Memory B cell (primary cell): Measurements from ENCODE around the gene PPP3CA.

Experiments used
- ATAC-seq: fragments of 150-1000 bp; cut with Tn5 transposase; 2 replicates; pipeline ENCODE4 v1.10.0; 2021; ENCODE audit warnings: low read depth, mild to moderate bottlenecking, moderate library complexity
- DNase-seq, 2 donors: peaks; one replicate each; pipeline ENCODE4 v3.0.0; 2022; ENCODE audit warnings: low spot score in 2 of 2
- H3K27ac Mint-ChIP-seq: one replicate; pipeline ENCODE4 v1.8.0; 2022; ENCODE audit warnings: mild to moderate bottlenecking, moderate library complexity, mixed read lengths
- H3K27me3 Mint-ChIP-seq: one replicate; pipeline ENCODE4 v1.8.0; 2022; ENCODE audit warnings: mixed read lengths
- H3K36me3 Mint-ChIP-seq: one replicate; pipeline ENCODE4 v1.8.0; 2022; ENCODE audit warnings: mild to moderate bottlenecking, mixed read lengths
- H3K4me1 Mint-ChIP-seq: one replicate; pipeline ENCODE4 v1.8.0; 2022; ENCODE audit warnings: mixed read lengths
- H3K4me3 Mint-ChIP-seq: one replicate; pipeline ENCODE4 v1.8.0; 2022; ENCODE audit warnings: mild to moderate bottlenecking, moderate library complexity, mixed read lengths
- H3K9me3 Mint-ChIP-seq: one replicate; pipeline ENCODE4 v1.8.0; 2022; ENCODE audit warnings: mixed read lengths

The PPP3CA gene

GRCh38 chr4:101347267-101347556, at the start of gene PPP3CA:
TSS of gene PPP3CA (minus strand) at chr4:101347526.
- no peak for DNase-seq
- no peak for ATAC-seq
- Mint-ChIP-seq H3K4me3 (peak within 1 kb of the TSS; percentile 97), H3K27me3 (no peaks in the 10 kb centered on the region), H3K36me3 (no peaks in the 10 kb centered on the region), H3K27ac (peak within 1 kb of the TSS; percentile 95), H3K4me1 (peaks cover 27% of the 10 kb centered on the region), H3K9me3 (no peaks in the 10 kb centered on the region)

- Mint-ChIP-seq H3K27me3 (no peaks in the 10 kb centered on the region), H3K4me1 (no peaks in the 10 kb centered on the region), H3K9me3 (peaks cover 4% of the 10 kb centered on the region), H3K27ac (no peak overlapping the region), H3K4me3 (no peak overlapping the region), H3K36me3 (peaks cover 4% of the 10 kb centered on the region)
- DNase-seq (no peak), ATAC-seq (no peak)
These were observed 45.9 kb upstream of the PPP3CA start for GRCh38 chr4:101393256-101393655.

GRCh38 chr4:101370663-101371210, 23.4 kb upstream of the PPP3CA start:
- peaks cover 2% of the 10 kb centered on the region for H3K36me3 Mint-ChIP-seq
- no peaks in the 10 kb centered on the region for H3K4me1 Mint-ChIP-seq
- H3K27me3 Mint-ChIP-seq: no peaks in the 10 kb centered on the region
- DNase-seq (no peak), ATAC-seq (no peak)
- no peak overlapping the region for H3K27ac Mint-ChIP-seq
- peaks cover 2% of the 10 kb centered on the region for H3K9me3 Mint-ChIP-seq
- no peak overlapping the region for H3K4me3 Mint-ChIP-seq

GRCh38 chr4:101367201-101367600, 19.9 kb upstream of the PPP3CA start:
- ATAC-seq (no peak), DNase-seq (no peak)
- no peak overlapping the region for H3K27ac Mint-ChIP-seq
- H3K36me3 Mint-ChIP-seq: peaks cover 2% of the 10 kb centered on the region
- H3K9me3 Mint-ChIP-seq: peaks cover 6% of the 10 kb centered on the region
- no peak overlapping the region for H3K4me3 Mint-ChIP-seq
- no peaks in the 10 kb centered on the region for H3K4me1 Mint-ChIP-seq
- no peaks in the 10 kb centered on the region for H3K27me3 Mint-ChIP-seq

- Mint-ChIP-seq H3K4me1 (no peaks in the 10 kb centered on the region), H3K9me3 (peaks cover 5% of the 10 kb centered on the region), H3K4me3 (no peak overlapping the region), H3K36me3 (peaks cover 2% of the 10 kb centered on the region), H3K27me3 (no peaks in the 10 kb centered on the region), H3K27ac (no peak overlapping the region)
- no peak for DNase-seq
- no peak for ATAC-seq
These were observed 19.0 kb upstream of the PPP3CA start for GRCh38 chr4:101366331-101366730.

GRCh38 chr4:101357751-101358150, 10.4 kb upstream of the PPP3CA start:
- H3K27me3 Mint-ChIP-seq: no peaks in the 10 kb centered on the region
- ATAC-seq (no peak), DNase-seq (no peak)
- H3K4me3 Mint-ChIP-seq: no peak overlapping the region
- no peaks in the 10 kb centered on the region for H3K36me3 Mint-ChIP-seq
- H3K9me3 Mint-ChIP-seq: no peaks in the 10 kb centered on the region
- H3K27ac Mint-ChIP-seq: no peak overlapping the region
- peaks cover 26% of the 10 kb centered on the region for H3K4me1 Mint-ChIP-seq

- H3K27me3 Mint-ChIP-seq: no peaks in the 10 kb centered on the region
- no peaks in the 10 kb centered on the region for H3K9me3 Mint-ChIP-seq
- DNase-seq (no peak), ATAC-seq (no peak)
- H3K36me3 Mint-ChIP-seq: no peaks in the 10 kb centered on the region
- peaks cover 26% of the 10 kb centered on the region for H3K4me1 Mint-ChIP-seq
- H3K27ac Mint-ChIP-seq: no peak overlapping the region
- no peak overlapping the region for H3K4me3 Mint-ChIP-seq
These were observed 9.6 kb upstream of the PPP3CA start for GRCh38 chr4:101356928-101357327.

GRCh38 chr4:101355767-101356702, 8.7 kb upstream of the PPP3CA start:
- peaks cover 26% of the 10 kb centered on the region for H3K4me1 Mint-ChIP-seq
- no peak overlapping the region for H3K27ac Mint-ChIP-seq
- DNase-seq (no peak), ATAC-seq (peak; percentile 28)
- H3K27me3 Mint-ChIP-seq: no peaks in the 10 kb centered on the region
- H3K4me3 Mint-ChIP-seq: peak overlapping the region; percentile 35
- H3K9me3 Mint-ChIP-seq: no peaks in the 10 kb centered on the region
- no peaks in the 10 kb centered on the region for H3K36me3 Mint-ChIP-seq

- Mint-ChIP-seq H3K4me1 (peaks cover 26% of the 10 kb centered on the region), H3K36me3 (no peaks in the 10 kb centered on the region), H3K4me3 (no peak overlapping the region), H3K27me3 (no peaks in the 10 kb centered on the region), H3K9me3 (no peaks in the 10 kb centered on the region), H3K27ac (peak overlapping the region; percentile 5)
- DNase-seq (no peak), ATAC-seq (peak; percentile 98)
These were observed 7.9 kb upstream of the PPP3CA start for GRCh38 chr4:101355246-101355645.

- Mint-ChIP-seq H3K36me3 (no peaks in the 10 kb centered on the region), H3K9me3 (no peaks in the 10 kb centered on the region), H3K27ac (no peak overlapping the region), H3K27me3 (no peaks in the 10 kb centered on the region), H3K4me3 (no peak overlapping the region), H3K4me1 (peaks cover 24% of the 10 kb centered on the region)
- ATAC-seq: no peak
- no peak for DNase-seq
These were observed 2.4 kb upstream of the PPP3CA start for GRCh38 chr4:101349801-101350064.

- no peak for ATAC-seq
- DNase-seq: no peak
- Mint-ChIP-seq H3K9me3 (no peaks in the 10 kb centered on the region), H3K36me3 (no peaks in the 10 kb centered on the region), H3K27me3 (no peaks in the 10 kb centered on the region), H3K4me1 (peaks cover 20% of the 10 kb centered on the region), H3K27ac (peak overlapping the region; percentile 95), H3K4me3 (peak overlapping the region; percentile 97)
These were observed 1.9 kb upstream of the PPP3CA start for GRCh38 chr4:101348995-101349800.

GRCh38 chr4:101348367-101348827, 1.1 kb upstream of the PPP3CA start:
- no peaks in the 10 kb centered on the region for H3K36me3 Mint-ChIP-seq
- no peak for ATAC-seq
- no peak for DNase-seq
- no peaks in the 10 kb centered on the region for H3K27me3 Mint-ChIP-seq
- H3K9me3 Mint-ChIP-seq: no peaks in the 10 kb centered on the region
- peaks cover 19% of the 10 kb centered on the region for H3K4me1 Mint-ChIP-seq
- H3K27ac Mint-ChIP-seq: peak overlapping the region; percentile 95
- peak overlapping the region; percentile 97 for H3K4me3 Mint-ChIP-seq

GRCh38 chr4:101347557-101348366, 436 bp upstream of the PPP3CA start:
- Mint-ChIP-seq H3K27me3 (no peaks in the 10 kb centered on the region), H3K4me3 (peak overlapping the region; percentile 97), H3K4me1 (peaks cover 24% of the 10 kb centered on the region), H3K36me3 (no peaks in the 10 kb centered on the region), H3K9me3 (no peaks in the 10 kb centered on the region), H3K27ac (peak overlapping the region; percentile 95)
- DNase-seq: peak; percentile 97 to 98
- ATAC-seq: peak; percentile 72
